Suprapubic skin (tissue), 3 donors: ENCODE data around the gene SLC35F1.

ENCODE experiments used
- EP300 ChIP-seq: sonication (generic); formaldehyde crosslinking; IDR thresholded peaks from one replicate; pipeline ENCODE4 v1.6.1; 2017; ENCODE audit warnings: antibody characterized with exemption
- POLR2A ChIP-seq, 2 donors: fragments of 450-650 bp; IDR thresholded peaks; one replicate each; pipeline ENCODE4 v1.6.1; 2017; ENCODE audit warnings: antibody characterized with exemption in 2 of 2, mild to moderate bottlenecking in 2 of 2, moderate library complexity in 2 of 2
- TF ChIP-seq, protein P1 (sequence below), 2 donors: fragments of 200-600 bp in 1 of 2; fragments of 450-650 bp in 1 of 2; sonication (generic) in 1 of 2; IDR thresholded peaks; one replicate each; pipeline ENCODE4 v1.5.1; 2016 to 2019; ENCODE audit warnings: antibody characterized with exemption in 2 of 2, mild to moderate bottlenecking in 1 of 2, moderate library complexity in 1 of 2

DNA sequence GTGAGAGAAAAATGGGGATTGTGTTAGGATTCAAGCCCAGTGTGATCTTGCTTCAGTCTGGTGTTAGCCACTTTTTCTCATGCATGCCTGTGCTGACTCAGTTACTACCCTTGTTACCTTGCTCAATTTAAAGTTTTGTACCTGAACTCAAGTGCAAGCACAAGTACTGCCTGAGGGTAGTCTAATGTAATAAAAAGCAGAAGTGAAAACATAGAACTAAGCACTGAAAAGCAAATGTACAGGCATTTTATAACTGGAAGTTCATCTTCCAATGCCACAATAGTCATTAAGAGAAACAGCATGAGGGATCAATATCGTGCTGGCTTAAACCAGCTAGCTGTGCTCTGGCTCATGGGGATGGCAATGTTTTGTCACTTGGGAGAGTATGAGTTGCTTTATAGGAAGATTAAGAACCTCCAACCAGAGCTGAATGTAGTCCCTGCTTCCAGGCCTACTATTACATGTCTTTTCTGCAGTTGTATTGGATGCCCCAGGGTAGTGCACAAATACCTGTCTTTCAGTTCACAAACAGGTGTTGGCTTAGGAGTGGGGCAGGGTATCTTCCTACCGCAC, 48.7 kb downstream of the SLC35F1 start:
- TF ChIP-seq, protein P1, sequence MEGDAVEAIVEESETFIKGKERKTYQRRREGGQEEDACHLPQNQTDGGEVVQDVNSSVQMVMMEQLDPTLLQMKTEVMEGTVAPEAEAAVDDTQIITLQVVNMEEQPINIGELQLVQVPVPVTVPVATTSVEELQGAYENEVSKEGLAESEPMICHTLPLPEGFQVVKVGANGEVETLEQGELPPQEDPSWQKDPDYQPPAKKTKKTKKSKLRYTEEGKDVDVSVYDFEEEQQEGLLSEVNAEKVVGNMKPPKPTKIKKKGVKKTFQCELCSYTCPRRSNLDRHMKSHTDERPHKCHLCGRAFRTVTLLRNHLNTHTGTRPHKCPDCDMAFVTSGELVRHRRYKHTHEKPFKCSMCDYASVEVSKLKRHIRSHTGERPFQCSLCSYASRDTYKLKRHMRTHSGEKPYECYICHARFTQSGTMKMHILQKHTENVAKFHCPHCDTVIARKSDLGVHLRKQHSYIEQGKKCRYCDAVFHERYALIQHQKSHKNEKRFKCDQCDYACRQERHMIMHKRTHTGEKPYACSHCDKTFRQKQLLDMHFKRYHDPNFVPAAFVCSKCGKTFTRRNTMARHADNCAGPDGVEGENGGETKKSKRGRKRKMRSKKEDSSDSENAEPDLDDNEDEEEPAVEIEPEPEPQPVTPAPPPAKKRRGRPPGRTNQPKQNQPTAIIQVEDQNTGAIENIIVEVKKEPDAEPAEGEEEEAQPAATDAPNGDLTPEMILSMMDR (IDR thresholded peaks at IDR 0.05), result no peak
- no peak for TF ChIP-seq POLR2A (IDR thresholded peaks at IDR 0.05)
- TF ChIP-seq EP300, result no peak
